ENCODE measurements around the gene IQUB.

The IQUB gene

DNA sequence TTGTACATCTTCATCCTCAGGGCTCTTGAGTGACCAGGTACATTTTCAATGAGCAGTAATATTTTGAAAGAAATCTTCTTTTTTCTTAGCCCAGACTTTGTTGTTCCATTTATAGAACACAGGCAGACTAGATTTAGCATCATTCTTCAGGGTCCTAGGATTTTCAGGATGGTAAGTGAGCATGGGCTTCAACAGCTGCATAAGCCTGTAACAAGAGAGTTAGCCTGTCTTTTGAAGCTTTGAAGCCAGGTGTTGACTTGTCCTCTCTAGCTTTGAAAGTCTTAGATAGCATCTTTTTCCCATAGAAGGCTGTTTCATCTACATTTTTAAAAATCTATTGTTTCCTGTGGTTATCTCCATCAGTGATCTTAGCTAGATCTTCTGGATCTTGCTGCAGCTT, 27.7 kb upstream of the IQUB start (continued):
- TF ChIP-seq ZNF239 (tag by site-specific recombination; IDR thresholded peaks at IDR 0.05) = no peak
- no peak for TF ChIP-seq ZXDB (tag by site-specific recombination; IDR thresholded peaks at IDR 0.05)

GRCh38 chr7:123558289-123558874, 24.0 kb upstream of the IQUB start:
- peaks cover 0 to 21% of the 10 kb centered on the region in 2 experiments; a peak in 1 of 3 replicates for H3K36me3 ChIP-seq (ENCODE audit: control insufficient read depth in 2 of 2, insufficient read depth in 1 of 2, low read length in 2 of 2)
- no peak overlapping the region for H3K27ac ChIP-seq (ENCODE audit: extremely low read depth, low read depth, low read length)
- H3K4me1 ChIP-seq (ENCODE audit: control insufficient read depth, insufficient read depth, low read length) = no peaks in the 10 kb centered on the region
- H3K9me3 ChIP-seq (ENCODE audit: control insufficient read depth, insufficient read depth, low read depth, low read length) = no peaks in the 10 kb centered on the region
- CTCF ChIA-PET = interaction anchor here (0.6 to 1.5 kb wide), 5 partner anchors 22 to 1417 kb away, joined by 3 to 5 read pairs (median 3); no protein-coding TSS in a partner anchor
- TF ChIP-seq, protein P1, sequence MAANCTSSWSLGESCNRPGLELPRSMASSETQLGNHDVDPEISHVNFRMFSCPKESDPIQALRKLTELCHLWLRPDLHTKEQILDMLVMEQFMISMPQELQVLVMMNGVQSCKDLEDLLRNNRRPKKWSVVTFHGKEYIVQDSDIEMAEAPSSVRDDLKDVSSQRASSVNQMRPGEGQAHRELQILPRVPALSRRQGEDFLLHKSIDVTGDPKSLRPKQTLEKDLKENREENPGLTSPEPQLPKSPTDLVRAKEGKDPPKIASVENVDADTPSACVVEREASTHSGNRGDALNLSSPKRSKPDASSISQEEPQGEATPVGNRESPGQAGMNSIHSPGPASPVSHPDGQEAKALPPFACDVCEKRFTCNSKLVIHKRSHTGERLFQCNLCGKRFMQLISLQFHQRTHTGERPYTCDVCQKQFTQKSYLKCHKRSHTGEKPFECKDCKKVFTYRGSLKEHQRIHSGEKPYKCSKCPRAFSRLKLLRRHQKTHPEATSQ (tag by site-specific recombination; IDR thresholded peaks at IDR 0.05) = no peak
- TF ChIP-seq TRIM28 (IDR thresholded peaks at IDR 0.05; ENCODE audit: borderline replicate concordance, low read length) = no peak
- TF ChIP-seq, protein P2, sequence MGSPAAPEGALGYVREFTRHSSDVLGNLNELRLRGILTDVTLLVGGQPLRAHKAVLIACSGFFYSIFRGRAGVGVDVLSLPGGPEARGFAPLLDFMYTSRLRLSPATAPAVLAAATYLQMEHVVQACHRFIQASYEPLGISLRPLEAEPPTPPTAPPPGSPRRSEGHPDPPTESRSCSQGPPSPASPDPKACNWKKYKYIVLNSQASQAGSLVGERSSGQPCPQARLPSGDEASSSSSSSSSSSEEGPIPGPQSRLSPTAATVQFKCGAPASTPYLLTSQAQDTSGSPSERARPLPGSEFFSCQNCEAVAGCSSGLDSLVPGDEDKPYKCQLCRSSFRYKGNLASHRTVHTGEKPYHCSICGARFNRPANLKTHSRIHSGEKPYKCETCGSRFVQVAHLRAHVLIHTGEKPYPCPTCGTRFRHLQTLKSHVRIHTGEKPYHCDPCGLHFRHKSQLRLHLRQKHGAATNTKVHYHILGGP (tag by site-specific recombination; IDR thresholded peaks at IDR 0.05) = no peak
- peak; percentile 7; the same call in 1 of the 2 replicates for TF ChIP-seq PRDM1 (tag by site-specific recombination; IDR thresholded peaks at IDR 0.05)
- TF ChIP-seq, protein P3, sequence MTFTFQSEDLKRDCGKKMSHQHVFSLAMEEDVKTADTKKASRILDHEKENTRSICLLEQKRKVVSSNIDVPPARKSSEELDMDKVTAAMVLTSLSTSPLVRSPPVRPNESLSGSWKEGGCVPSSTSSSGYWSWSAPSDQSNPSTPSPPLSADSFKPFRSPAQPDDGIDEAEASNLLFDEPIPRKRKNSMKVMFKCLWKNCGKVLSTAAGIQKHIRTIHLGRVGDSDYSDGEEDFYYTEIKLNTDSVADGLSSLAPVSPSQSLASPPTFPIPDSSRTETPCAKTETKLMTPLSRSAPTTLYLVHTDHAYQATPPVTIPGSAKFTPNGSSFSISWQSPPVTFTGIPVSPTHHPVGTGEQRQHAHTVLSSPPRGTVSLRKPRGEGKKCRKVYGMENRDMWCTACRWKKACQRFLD (tag by site-specific recombination; IDR thresholded peaks at IDR 0.05) = no peak
- 0 out of 2 replicates have a peak, but pooled peaks have one; percentile 37 for TF ChIP-seq ATF2 (tag by site-specific recombination; IDR thresholded peaks at IDR 0.05; ENCODE audit: low read depth)
- TF ChIP-seq ZBTB26 (tag by site-specific recombination; optimal IDR thresholded peaks at IDR 0.05) = no peak
- TF ChIP-seq, protein P4, sequence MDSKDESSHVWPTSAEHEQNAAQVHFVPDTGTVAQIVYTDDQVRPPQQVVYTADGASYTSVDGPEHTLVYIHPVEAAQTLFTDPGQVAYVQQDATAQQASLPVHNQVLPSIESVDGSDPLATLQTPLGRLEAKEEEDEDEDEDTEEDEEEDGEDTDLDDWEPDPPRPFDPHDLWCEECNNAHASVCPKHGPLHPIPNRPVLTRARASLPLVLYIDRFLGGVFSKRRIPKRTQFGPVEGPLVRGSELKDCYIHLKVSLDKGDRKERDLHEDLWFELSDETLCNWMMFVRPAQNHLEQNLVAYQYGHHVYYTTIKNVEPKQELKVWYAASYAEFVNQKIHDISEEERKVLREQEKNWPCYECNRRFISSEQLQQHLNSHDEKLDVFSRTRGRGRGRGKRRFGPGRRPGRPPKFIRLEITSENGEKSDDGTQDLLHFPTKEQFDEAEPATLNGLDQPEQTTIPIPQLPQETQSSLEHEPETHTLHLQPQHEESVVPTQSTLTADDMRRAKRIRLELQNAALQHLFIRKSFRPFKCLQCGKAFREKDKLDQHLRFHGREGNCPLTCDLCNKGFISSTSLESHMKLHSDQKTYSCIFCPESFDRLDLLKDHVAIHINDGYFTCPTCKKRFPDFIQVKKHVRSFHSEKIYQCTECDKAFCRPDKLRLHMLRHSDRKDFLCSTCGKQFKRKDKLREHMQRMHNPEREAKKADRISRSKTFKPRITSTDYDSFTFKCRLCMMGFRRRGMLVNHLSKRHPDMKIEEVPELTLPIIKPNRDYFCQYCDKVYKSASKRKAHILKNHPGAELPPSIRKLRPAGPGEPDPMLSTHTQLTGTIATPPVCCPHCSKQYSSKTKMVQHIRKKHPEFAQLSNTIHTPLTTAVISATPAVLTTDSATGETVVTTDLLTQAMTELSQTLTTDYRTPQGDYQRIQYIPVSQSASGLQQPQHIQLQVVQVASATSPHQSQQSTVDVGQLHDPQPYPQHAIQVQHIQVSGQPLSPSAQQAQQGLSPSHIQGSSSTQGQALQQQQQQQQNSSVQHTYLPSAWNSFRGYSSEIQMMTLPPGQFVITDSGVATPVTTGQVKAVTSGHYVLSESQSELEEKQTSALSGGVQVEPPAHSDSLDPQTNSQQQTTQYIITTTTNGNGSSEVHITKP (tag by site-specific recombination; IDR thresholded peaks at IDR 0.05) = peak; percentile 80
- peak overlapping the region; percentile 31; the same call in 1 of the 2 replicates for H3K4me3 ChIP-seq (ENCODE audit: low read depth, low read length)
- POLR2A ChIA-PET = interaction anchor here (1.0 to 1.5 kb wide), 4 partner anchors 9 to 190 kb away, joined by 3 to 9 read pairs (median 5); partner anchors contain the start of gene WASL

Data from HEK293 (cell line).